Adrenal gland (tissue), 5 donors: ENCODE data around the gene CRYBG3.

Experiments used
- POLR2A ChIP-seq, 2 donors: fragments of 450-650 bp; IDR thresholded peaks; one replicate each; pipeline ENCODE4 v1.6.1; 2017; ENCODE audit warnings: antibody characterized with exemption in 2 of 2, mild to moderate bottlenecking in 2 of 2, moderate library complexity in 1 of 2
- TF ChIP-seq, protein P1 (sequence below), 6 experiments: fragments of 450-650 bp in 4 of 6; fragments of 200-600 bp in 2 of 6; sonication (generic) in 1 of 6; IDR thresholded peaks; 1 replicate in 5 of 6; 2 replicates in 1 of 6; pipeline versions ENCODE4 v1.5.1 to v1.8.0; 2016 to 2021; ENCODE audit warnings: antibody characterized with exemption in 6 of 6, mild to moderate bottlenecking in 2 of 6, moderate library complexity in 1 of 6
- donor health status: DM: no; HTN: no; CAD: no.

DNA sequence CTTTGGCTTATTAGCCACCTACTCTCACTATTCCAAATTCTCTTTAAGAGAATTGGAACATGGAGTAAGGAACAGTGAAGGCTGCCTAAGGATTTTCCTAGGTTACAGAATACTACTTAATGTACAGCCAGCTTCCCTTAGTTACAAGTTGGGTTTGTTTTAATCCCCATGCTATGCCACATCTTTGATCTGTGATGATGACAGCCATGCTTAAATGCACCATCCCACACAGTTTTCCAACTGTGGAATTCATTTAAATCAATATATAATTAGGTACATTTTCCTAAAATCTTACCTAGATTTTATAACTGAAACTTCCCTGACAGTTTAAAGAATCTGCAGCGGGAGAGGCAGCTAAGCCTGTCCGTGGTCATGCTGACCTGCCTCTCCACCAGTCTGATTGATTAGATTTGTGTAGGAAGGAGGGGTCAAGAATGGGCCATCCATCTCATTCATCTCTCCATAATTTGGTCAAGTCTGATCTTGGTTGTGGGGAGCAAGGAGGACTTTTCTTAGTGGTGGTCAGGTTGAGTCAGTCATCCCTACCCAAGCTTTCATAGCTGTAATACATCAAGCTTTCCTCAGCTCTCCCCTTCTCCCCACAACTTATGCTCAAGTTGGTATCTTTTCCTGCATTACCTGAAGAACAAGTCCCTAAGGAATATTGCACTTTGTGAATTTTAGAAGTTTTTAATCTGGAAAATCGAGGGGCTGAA lies 113.3 kb downstream of the CRYBG3 start:
- TF ChIP-seq POLR2A (IDR thresholded peaks at IDR 0.05), result no peak
- TF ChIP-seq, protein P1, sequence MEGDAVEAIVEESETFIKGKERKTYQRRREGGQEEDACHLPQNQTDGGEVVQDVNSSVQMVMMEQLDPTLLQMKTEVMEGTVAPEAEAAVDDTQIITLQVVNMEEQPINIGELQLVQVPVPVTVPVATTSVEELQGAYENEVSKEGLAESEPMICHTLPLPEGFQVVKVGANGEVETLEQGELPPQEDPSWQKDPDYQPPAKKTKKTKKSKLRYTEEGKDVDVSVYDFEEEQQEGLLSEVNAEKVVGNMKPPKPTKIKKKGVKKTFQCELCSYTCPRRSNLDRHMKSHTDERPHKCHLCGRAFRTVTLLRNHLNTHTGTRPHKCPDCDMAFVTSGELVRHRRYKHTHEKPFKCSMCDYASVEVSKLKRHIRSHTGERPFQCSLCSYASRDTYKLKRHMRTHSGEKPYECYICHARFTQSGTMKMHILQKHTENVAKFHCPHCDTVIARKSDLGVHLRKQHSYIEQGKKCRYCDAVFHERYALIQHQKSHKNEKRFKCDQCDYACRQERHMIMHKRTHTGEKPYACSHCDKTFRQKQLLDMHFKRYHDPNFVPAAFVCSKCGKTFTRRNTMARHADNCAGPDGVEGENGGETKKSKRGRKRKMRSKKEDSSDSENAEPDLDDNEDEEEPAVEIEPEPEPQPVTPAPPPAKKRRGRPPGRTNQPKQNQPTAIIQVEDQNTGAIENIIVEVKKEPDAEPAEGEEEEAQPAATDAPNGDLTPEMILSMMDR (IDR thresholded peaks at IDR 0.05), result no peak
